Measurements from ENCODE around the gene OVCH2. TPM values are rescaled to one million over a fixed set of nuclear protein-coding genes. Genes with fewer than 3 reads are reported as not detected.
"Not testable (repeated sequence)": the region's sequence is repeated elsewhere in the genome, so short reads cannot be mapped to it uniquely, and the experiment has no call there.

The OVCH2 gene
- total and polyA plus RNA-seq, 2 experiments from 2014 or later: not detected

DNA sequence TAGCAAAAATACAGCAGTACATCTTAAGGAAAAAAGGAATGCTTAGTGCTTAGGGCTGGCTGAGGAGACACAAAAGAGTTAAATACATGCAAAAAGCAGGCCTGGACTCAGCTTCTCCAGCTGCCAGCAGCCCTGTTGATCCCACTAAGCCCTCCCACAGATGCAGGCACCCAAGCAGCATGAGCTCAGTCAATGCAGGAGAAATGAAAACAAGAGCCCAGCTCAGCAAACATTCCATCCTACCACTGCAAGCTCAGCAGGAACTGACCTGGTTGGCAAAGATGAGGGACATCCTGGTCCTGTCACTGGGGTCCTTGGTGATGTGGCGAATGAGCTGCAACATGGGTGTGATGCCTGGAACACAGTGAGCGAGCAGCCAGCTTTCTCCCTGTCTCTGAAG lies 38.8 kb downstream of the OVCH2 start:
- DNase-seq (ENCODE audit: low read depth in 1 of 2, low spot score in 1 of 2): no peak
- H3K27me3 ChIP-seq: no peaks in the 10 kb centered on the region
- no peak overlapping the region for H3K4me3 ChIP-seq
- no peak overlapping the region for H3K27ac ChIP-seq
- no peak for TF ChIP-seq CTCF (IDR thresholded peaks at IDR 0.05; ENCODE audit: low read depth, low read length)
- H3K36me3 ChIP-seq: no peaks in the 10 kb centered on the region
- H3K9me3 ChIP-seq (ENCODE audit: low read depth): no peaks in the 10 kb centered on the region
- no peaks in the 10 kb centered on the region for H3K4me1 ChIP-seq (ENCODE audit: low read depth)

DNA sequence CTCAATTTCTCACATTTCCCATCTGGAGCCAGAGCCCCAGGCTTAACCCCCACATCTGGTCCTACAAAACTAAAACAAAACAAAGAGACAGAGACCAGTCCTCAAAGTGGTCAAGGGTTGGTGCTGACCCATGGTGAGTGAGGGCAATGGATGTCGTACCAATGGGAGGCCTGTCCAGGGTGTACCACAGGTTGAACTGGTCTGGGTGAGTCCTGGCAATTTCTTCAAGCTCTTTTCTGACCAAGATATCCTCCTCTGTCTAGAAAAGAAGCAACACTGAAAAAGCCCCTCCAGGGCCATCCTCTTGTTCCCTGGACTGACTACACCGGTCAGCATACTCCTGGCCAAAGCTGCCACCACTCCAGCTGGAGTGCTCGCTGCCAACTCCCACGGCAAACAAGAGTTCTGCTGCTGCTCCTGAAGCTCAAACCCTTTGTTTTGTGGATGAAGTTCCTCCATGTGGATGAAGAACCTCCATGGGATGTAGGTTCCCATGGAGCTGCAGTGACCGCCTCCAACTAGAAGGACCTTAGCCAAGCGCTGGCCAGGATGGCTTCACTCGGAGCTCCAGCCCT lies 39.9 kb downstream of the OVCH2 start:
- Histone ChIP-seq H3K4me1 (ENCODE audit: low read depth) (no peaks in the 10 kb centered on the region), H3K9me3 (ENCODE audit: low read depth) (no peaks in the 10 kb centered on the region), H3K27ac (no peak overlapping the region), H3K4me3 (no peak overlapping the region), H3K27me3 (no peaks in the 10 kb centered on the region), H3K36me3 (no peaks in the 10 kb centered on the region)
- no peak for TF ChIP-seq CTCF (IDR thresholded peaks at IDR 0.05; ENCODE audit: low read depth, low read length)
- DNase-seq (ENCODE audit: low read depth in 1 of 2, low spot score in 1 of 2): no peak

DNA sequence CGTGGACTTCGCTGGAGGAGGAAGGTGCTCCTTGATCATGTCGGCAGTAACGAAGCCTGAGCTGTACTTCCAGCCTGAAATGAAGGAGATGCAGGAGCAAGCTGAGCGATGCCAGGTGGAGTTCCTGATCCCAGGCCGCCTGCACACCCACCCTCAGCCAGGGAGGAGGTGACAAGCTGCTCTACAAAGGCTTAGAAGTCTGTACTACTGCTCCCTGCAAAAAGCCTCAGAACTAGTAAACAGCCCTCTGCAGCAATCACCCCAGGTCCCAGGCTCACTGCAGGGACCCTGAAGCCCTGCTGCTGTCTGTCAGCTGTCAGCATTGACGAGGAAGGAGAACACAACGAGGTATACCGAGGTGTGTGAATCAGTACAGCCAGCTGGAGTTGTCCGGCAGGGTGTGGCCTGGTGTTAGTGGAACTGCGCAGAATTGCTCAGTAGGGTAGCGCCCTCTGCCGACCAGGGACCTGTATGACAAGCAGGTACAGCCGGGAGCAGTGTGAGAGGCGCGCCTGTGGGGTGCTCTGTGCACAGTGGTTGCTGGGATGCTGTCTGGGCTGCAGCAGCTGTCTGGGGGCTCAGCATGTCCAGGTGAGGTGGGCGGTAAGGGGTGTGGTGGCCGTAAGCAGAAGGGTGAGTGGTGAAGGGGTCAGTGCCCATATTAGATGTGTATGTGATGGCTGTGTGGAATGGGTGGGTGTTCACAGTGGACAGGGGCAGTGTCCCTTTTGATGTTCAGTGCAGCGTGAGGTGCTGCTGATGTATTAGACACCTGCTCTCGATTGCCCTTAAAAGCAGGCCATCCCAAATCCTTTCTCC lies 40.6 kb downstream of the OVCH2 start:
- DNase-seq (ENCODE audit: low read depth in 1 of 2, low spot score in 1 of 2): peak; percentile 67 to 70
- Histone ChIP-seq H3K27ac (no peak overlapping the region), H3K27me3 (no peaks in the 10 kb centered on the region), H3K36me3 (no peaks in the 10 kb centered on the region), H3K4me3 (no peak overlapping the region), H3K9me3 (ENCODE audit: low read depth) (no peaks in the 10 kb centered on the region), H3K4me1 (ENCODE audit: low read depth) (no peaks in the 10 kb centered on the region)
- peak; percentile 79 for TF ChIP-seq CTCF (IDR thresholded peaks at IDR 0.05; ENCODE audit: low read depth, low read length)

DNA sequence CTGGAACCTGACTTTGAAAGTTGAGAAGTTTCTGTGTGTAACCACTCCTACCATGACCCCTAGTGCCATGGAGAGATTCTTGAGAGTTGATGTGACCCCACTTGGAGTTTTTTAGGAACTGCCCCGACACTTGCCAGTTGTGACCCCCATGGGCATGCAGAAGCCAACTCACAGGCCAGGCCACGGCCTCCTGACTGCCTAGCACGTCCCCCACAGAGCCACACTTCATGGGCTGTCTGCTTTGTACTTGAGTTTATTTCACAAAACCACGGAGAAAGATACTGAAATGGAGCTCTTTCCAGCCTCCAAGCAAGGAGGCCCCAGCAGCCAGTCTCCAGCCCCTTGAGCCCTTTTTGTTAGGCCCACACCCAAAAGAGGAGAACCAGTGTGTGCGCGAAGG lies 41.4 kb downstream of the OVCH2 start:
- no peak for TF ChIP-seq CTCF (IDR thresholded peaks at IDR 0.05; ENCODE audit: low read depth, low read length)
- Histone ChIP-seq H3K27ac (no peak overlapping the region), H3K36me3 (no peaks in the 10 kb centered on the region), H3K4me3 (no peak overlapping the region), H3K9me3 (ENCODE audit: low read depth) (no peaks in the 10 kb centered on the region), H3K27me3 (no peaks in the 10 kb centered on the region), H3K4me1 (ENCODE audit: low read depth) (no peaks in the 10 kb centered on the region)
- no peak for DNase-seq (ENCODE audit: low read depth in 1 of 2, low spot score in 1 of 2)

GRCh38 chr11:7663531-7663930 lies 42.7 kb downstream of the OVCH2 start:
- not testable (repeated sequence) for H3K27me3 ChIP-seq; H3K9me3 ChIP-seq (ENCODE audit: low read depth); DNase-seq (ENCODE audit: low read depth in 1 of 2, low spot score in 1 of 2); H3K4me3 ChIP-seq; H3K27ac ChIP-seq; H3K36me3 ChIP-seq; H3K4me1 ChIP-seq (ENCODE audit: low read depth)

DNA sequence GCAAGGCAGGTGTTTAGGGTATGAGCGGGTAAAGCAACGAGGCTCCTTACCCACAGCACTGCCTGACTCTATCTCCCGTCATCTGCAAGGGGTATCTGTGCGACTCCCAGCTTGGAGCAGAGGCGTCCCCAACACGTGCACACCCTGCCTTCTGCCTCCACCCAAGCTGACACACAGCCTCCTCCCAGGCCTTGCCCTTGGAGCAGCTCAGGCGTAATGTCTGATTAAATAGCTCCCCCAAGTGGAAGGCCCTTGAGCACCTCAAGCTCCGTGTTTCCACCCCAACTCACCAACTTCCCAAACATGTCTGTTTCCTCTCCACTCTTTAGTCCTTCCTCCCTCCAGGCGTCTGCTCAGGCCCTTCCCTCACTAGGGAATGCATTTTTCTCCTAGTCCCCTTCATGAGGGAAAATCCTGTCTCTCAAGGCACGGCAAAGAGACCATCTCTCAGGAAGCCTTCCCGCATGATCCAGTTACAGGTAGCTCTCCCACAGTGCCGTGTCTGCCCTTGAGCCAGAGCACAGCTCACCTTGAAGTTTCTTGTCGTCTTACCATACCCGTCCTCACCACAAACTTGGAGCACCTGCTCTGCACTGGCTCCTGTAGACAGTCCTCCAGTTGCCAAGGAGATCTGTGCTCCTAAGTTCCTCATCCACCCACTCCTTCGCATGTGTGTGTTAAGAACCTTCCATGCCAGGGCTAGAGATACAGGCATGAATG lies 48.8 kb downstream of the OVCH2 start:
- DNase-seq (ENCODE audit: low read depth in 1 of 2, low spot score in 1 of 2): peak; percentile 77 to 84
- H3K27me3 ChIP-seq: no peaks in the 10 kb centered on the region
- no peaks in the 10 kb centered on the region for H3K36me3 ChIP-seq
- H3K27ac ChIP-seq: no peak overlapping the region
- peak; percentile 67 for TF ChIP-seq CTCF (IDR thresholded peaks at IDR 0.05; ENCODE audit: low read depth, low read length)
- peaks cover 14% of the 10 kb centered on the region for H3K4me1 ChIP-seq (ENCODE audit: low read depth)
- H3K9me3 ChIP-seq (ENCODE audit: low read depth): no peaks in the 10 kb centered on the region
- no peak overlapping the region for H3K4me3 ChIP-seq
